HG03460 (cell line): ENCODE measurements around the gene DGKA.
"Not testable (repeated sequence)": the region's sequence is repeated elsewhere in the genome, so short reads cannot be mapped to it uniquely, and the experiment has no call there.

Source experiments
- ATAC-seq: cut with Tn5 transposase; IDR thresholded peaks from one replicate; pipeline ENCODE4 v1.9.1; 2021; ENCODE audit not compliant: unreplicated experiment

Gene DGKA

GRCh38 chr12:55966408-55967281 is 35.7 kb downstream of the DGKA start, which contains the start of gene CDK2:
CDK2 (plus strand) TSS chr12:55966830; CDS start chr12:55967009, 179 bp downstream.
- peak; percentile 95 for ATAC-seq

GRCh38 chr12:55969356-55969755 is 38.4 kb downstream of the DGKA start:
- no peak for ATAC-seq

- ATAC-seq, result no peak
Observed at GRCh38 chr12:55970775-55971174, 39.8 kb downstream of the DGKA start.

GRCh38 chr12:55972042-55972441 is 41.1 kb downstream of the DGKA start:
- no peak for ATAC-seq

GRCh38 chr12:55972456-55972855 is 41.5 kb downstream of the DGKA start:
- ATAC-seq, result no peak

GRCh38 chr12:55972911-55973598 is 42.1 kb downstream of the DGKA start:
- ATAC-seq, result no peak

GRCh38 chr12:55973599-55974307 is 42.8 kb downstream of the DGKA start, which contains the start of gene RAB5B:
RAB5B (plus strand) TSS chr12:55974078; CDS start chr12:55986961, 12,883 bp downstream.
- ATAC-seq, result peak; percentile 92

- peak; percentile 19 for ATAC-seq
Observed at GRCh38 chr12:55974308-55974730, 43.4 kb downstream of the DGKA start.

GRCh38 chr12:55978393-55978792 is 47.4 kb downstream of the DGKA start:
- ATAC-seq, result no peak

GRCh38 chr12:55979069-55979468 is 48.1 kb downstream of the DGKA start:
- ATAC-seq, result no peak

GRCh38 chr12:55981882-55982281 is 50.9 kb downstream of the DGKA start:
- ATAC-seq, result not testable (repeated sequence)

- peak; percentile 95 for ATAC-seq
Observed at GRCh38 chr12:55982319-55982936, 51.5 kb downstream of the DGKA start.

- no peak for ATAC-seq
Observed at GRCh38 chr12:55983232-55983842, 52.4 kb downstream of the DGKA start.

- no peak for ATAC-seq
Observed at GRCh38 chr12:55984861-55985260, 53.9 kb downstream of the DGKA start.

GRCh38 chr12:55985341-55985740 is 54.4 kb downstream of the DGKA start:
- no peak for ATAC-seq

GRCh38 chr12:55985976-55986375 is 55.0 kb downstream of the DGKA start:
- ATAC-seq, result not testable (repeated sequence)

GRCh38 chr12:55991110-55991509 is 60.1 kb downstream of the DGKA start:
- ATAC-seq, result no peak

- no peak for ATAC-seq
Observed at GRCh38 chr12:55993230-55993853, 62.4 kb downstream of the DGKA start.

- ATAC-seq, result no peak
Observed at GRCh38 chr12:55995366-55995765, 64.4 kb downstream of the DGKA start.

GRCh38 chr12:55996201-55996714 is 65.3 kb downstream of the DGKA start:
- ATAC-seq, result no peak
